Liver (tissue), 9 donors: ENCODE data around the gene PIGH. TPM values are rescaled to one million over a fixed set of nuclear protein-coding genes. Genes with fewer than 3 reads are reported as not detected.

ENCODE experiments used
- DNase-seq: peaks from one replicate; pipeline ENCODE4 v3.0.0-alpha.2; 2017; ENCODE audit warnings: low spot score
- H3K27ac ChIP-seq, 2 donors: one replicate each; pipeline ENCODE4 v1.7.0; 2013; ENCODE audit warnings: inconsistent platforms in 2 of 2, low read length in 2 of 2, control low read depth in 1 of 2, low read depth in 1 of 2, mild to moderate bottlenecking in 1 of 2
- H3K27me3 ChIP-seq, 4 donors: one replicate each; pipeline versions ENCODE4 v1.6.1 to v1.7.0; 2013; ENCODE audit warnings: low read length in 3 of 4, inconsistent platforms in 1 of 4, mild to moderate bottlenecking in 1 of 4, moderate library complexity in 1 of 4; ENCODE audit not compliant: control insufficient read depth in 4 of 4, insufficient read depth in 4 of 4
- H3K36me3 ChIP-seq, 4 donors: one replicate each; pipeline versions ENCODE4 v1.6.1 to v1.7.0; 2013; ENCODE audit warnings: low read length in 3 of 4, mild to moderate bottlenecking in 3 of 4, low read depth in 1 of 4, moderate library complexity in 1 of 4; ENCODE audit not compliant: control insufficient read depth in 4 of 4, insufficient read depth in 3 of 4
- H3K4me1 ChIP-seq, 4 donors: one replicate each; pipeline versions ENCODE4 v1.6.1 to v1.7.0; 2013; ENCODE audit warnings: low read length in 3 of 4, mild to moderate bottlenecking in 3 of 4, moderate library complexity in 1 of 4; ENCODE audit not compliant: control insufficient read depth in 4 of 4, insufficient read depth in 4 of 4
- H3K4me3 ChIP-seq, 3 donors: one replicate each; pipeline versions ENCODE4 v1.6.1 to v1.7.0; 2013; ENCODE audit warnings: low read length in 3 of 3, control low read depth in 1 of 3, low read depth in 1 of 3, mild to moderate bottlenecking in 1 of 3
- H3K9ac ChIP-seq, 2 donors: one replicate each; pipeline ENCODE4 v1.7.0; 2013; ENCODE audit warnings: low read length in 2 of 2, mild to moderate bottlenecking in 2 of 2, moderate library complexity in 2 of 2, control low read depth in 1 of 2, low read depth in 1 of 2
- H3K9me3 ChIP-seq, 4 donors: one replicate each; pipeline versions ENCODE4 v1.6.1 to v1.7.0; 2013; ENCODE audit warnings: low read length in 3 of 4; ENCODE audit not compliant: control insufficient read depth in 4 of 4
- ATF3 ChIP-seq: IDR thresholded peaks from 2 replicates; pipeline ENCODE4 v1.6.1; 2016; ENCODE audit warnings: antibody characterized with exemption
- EGR1 ChIP-seq, 2 donors: IDR thresholded peaks; 2 replicates each; pipeline ENCODE4 v1.6.1; 2016 to 2018; ENCODE audit warnings: antibody characterized with exemption in 2 of 2, low read depth in 2 of 2
- FOXA1 ChIP-seq: IDR thresholded peaks from 2 replicates; pipeline ENCODE4 v1.6.1; 2016; ENCODE audit warnings: antibody characterized with exemption
- FOXA2 ChIP-seq: IDR thresholded peaks from 2 replicates; pipeline ENCODE4 v1.6.1; 2016; ENCODE audit warnings: antibody characterized with exemption
- GABPA ChIP-seq, 2 donors: IDR thresholded peaks in 1 of 2; conservative IDR thresholded peaks in 1 of 2; 2 replicates each; pipeline ENCODE4 v1.6.1; 2016; ENCODE audit warnings: antibody characterized with exemption in 2 of 2, mild to moderate bottlenecking in 1 of 2, moderate library complexity in 1 of 2
- HNF4A ChIP-seq, 2 donors: conservative IDR thresholded peaks; 2 replicates each; pipeline ENCODE4 v1.6.1; 2016; ENCODE audit warnings: antibody characterized with exemption in 2 of 2, mild to moderate bottlenecking in 2 of 2
- HNF4G ChIP-seq: IDR thresholded peaks from 2 replicates; pipeline ENCODE4 v1.6.1; 2016; ENCODE audit warnings: antibody characterized with exemption
- JUND ChIP-seq, 2 donors: IDR thresholded peaks; 2 replicates each; pipeline ENCODE4 v1.6.1; 2016; ENCODE audit warnings: antibody characterized with exemption in 2 of 2
- MAX ChIP-seq: IDR thresholded peaks from 2 replicates; pipeline ENCODE4 v1.6.1; 2016; ENCODE audit warnings: antibody characterized with exemption
- NR2F2 ChIP-seq: IDR thresholded peaks from 2 replicates; pipeline ENCODE4 v1.6.1; 2016; ENCODE audit warnings: antibody characterized with exemption
- RAD21 ChIP-seq, 2 donors: IDR thresholded peaks; 2 replicates each; pipeline ENCODE4 v1.6.1; 2016; ENCODE audit warnings: antibody characterized with exemption in 2 of 2, mild to moderate bottlenecking in 2 of 2
- REST ChIP-seq: IDR thresholded peaks from 2 replicates; pipeline ENCODE4 v1.6.1; 2016; ENCODE audit warnings: antibody characterized with exemption, mild to moderate bottlenecking
- RXRA ChIP-seq, 2 donors: IDR thresholded peaks; 2 replicates each; pipeline ENCODE4 v1.6.1; 2017 to 2018; ENCODE audit warnings: antibody characterized with exemption in 2 of 2, mild to moderate bottlenecking in 1 of 2
- TAF1 ChIP-seq: conservative IDR thresholded peaks from 2 replicates; pipeline ENCODE4 v1.6.1; 2016; ENCODE audit warnings: antibody characterized with exemption, mild to moderate bottlenecking
- YY1 ChIP-seq: IDR thresholded peaks from 2 replicates; pipeline ENCODE4 v1.6.1; 2016; ENCODE audit warnings: antibody characterized with exemption, mild to moderate bottlenecking
- WGBS: extraction: QIAGEN DNeasy Blood & Tissue Kit; methylation state at CpG from one replicate; pipeline ENCODE4 v1.1.7; 2013; 5-methylcytosine and 5-hydroxymethylcytosine counted together
- polyA plus RNA-seq, 2 donors: library from polyadenylated mRNA; stranded (reverse) in 1 of 2; unstranded in 1 of 2; fragments of 200-250 nt in 1 of 2; fragments of >200 nt in 1 of 2; fragmentation: Nextera tagmentation in 1 of 2; extraction: Ambion mirVana in 1 of 2; gene quantifications; one replicate each; pipeline versions ENCODE4 v1.2.1 to v1.2.3, GENCODE V29; 2013 to 2015
- total RNA-seq, 2 donors: library from RNA; depleted of rRNA; stranded (reverse); fragments of >200 nt; gene quantifications; one replicate each; pipeline ENCODE4 v1.2.3, GENCODE V29; 2014
- TF ChIP-seq, protein P1 (sequence below): fragments of 150-350 bp; IDR thresholded peaks from 2 replicates; pipeline ENCODE4 v1.5.1; 2017; ENCODE audit warnings: improper control_type of control experiment, low read depth, low read length; ENCODE audit not compliant: missing input control
- TF ChIP-seq, protein P2 (sequence below): IDR thresholded peaks from 2 replicates; pipeline ENCODE4 v1.6.1; 2016; ENCODE audit warnings: antibody characterized with exemption
- donor health status: healthy.
- donor health status: healthy.
- donor health status: healthy.
- donor health status: healthy.
- donor health status: healthy.

The PIGH gene
- total and polyA plus RNA-seq, 4 donors, result 14.2 to 36.1 (median 21.7) TPM

DNA sequence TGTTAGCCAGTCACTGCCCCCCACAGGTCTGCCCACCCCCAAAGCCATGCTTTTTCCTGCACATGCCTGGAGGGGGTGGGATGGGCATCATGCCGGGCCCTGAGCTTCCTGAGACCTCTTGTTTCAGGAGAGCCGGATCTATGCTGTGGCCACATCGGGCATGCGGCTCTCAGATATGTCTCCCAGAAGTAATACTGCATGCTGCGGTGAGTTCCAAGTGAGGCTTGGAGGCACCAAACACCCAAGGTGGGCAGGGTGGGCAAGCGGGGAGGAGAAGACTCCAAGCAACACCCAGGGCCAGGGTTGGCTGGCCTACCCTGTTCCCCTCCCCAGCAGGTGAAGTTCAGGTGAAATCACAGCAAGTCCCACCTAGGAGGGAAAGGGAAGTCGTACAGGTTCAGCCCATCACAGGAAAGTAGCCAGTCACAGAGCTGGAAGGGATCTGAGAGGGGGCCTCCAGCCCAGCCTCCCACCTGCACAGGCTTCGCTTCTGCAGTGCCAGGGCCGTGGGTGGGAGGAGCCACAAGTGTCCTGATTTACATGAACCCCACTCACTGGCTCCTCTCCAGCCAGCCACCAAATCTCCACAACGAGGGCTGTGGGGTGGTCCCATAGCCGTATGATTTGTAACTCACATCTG, 30.9 kb downstream of the PIGH start:
- H3K27ac ChIP-seq, result no peak overlapping the region
- no peak overlapping the region for H3K4me3 ChIP-seq
- 84% methylated on average over 11 of the region's 11 CpGs for WGBS
- no peaks in the 10 kb centered on the region for H3K36me3 ChIP-seq
- no peaks in the 10 kb centered on the region for H3K9me3 ChIP-seq
- TF ChIP-seq HNF4G (no peak), EGR1 (IDR thresholded peaks at IDR 0.05; ENCODE audit: low read depth in 2 of 2) (no peak), RXRA (IDR thresholded peaks at IDR 0.05) (no peak), YY1 (no peak), FOXA2 (no peak), REST (no peak), ATF3 (no peak), TAF1 (no peak), JUND (IDR thresholded peaks at IDR 0.05) (no peak), HNF4A (conservative IDR thresholded peaks at IDR 0.05) (no peak), RAD21 (IDR thresholded peaks at IDR 0.05) (no peak), GABPA (IDR thresholded peaks at IDR 0.05 in 1 of 2, conservative IDR thresholded peaks at IDR 0.05 in 1 of 2) (no peak)
- TF ChIP-seq, protein P1, sequence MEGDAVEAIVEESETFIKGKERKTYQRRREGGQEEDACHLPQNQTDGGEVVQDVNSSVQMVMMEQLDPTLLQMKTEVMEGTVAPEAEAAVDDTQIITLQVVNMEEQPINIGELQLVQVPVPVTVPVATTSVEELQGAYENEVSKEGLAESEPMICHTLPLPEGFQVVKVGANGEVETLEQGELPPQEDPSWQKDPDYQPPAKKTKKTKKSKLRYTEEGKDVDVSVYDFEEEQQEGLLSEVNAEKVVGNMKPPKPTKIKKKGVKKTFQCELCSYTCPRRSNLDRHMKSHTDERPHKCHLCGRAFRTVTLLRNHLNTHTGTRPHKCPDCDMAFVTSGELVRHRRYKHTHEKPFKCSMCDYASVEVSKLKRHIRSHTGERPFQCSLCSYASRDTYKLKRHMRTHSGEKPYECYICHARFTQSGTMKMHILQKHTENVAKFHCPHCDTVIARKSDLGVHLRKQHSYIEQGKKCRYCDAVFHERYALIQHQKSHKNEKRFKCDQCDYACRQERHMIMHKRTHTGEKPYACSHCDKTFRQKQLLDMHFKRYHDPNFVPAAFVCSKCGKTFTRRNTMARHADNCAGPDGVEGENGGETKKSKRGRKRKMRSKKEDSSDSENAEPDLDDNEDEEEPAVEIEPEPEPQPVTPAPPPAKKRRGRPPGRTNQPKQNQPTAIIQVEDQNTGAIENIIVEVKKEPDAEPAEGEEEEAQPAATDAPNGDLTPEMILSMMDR, result no peak
- TF ChIP-seq, protein P2, sequence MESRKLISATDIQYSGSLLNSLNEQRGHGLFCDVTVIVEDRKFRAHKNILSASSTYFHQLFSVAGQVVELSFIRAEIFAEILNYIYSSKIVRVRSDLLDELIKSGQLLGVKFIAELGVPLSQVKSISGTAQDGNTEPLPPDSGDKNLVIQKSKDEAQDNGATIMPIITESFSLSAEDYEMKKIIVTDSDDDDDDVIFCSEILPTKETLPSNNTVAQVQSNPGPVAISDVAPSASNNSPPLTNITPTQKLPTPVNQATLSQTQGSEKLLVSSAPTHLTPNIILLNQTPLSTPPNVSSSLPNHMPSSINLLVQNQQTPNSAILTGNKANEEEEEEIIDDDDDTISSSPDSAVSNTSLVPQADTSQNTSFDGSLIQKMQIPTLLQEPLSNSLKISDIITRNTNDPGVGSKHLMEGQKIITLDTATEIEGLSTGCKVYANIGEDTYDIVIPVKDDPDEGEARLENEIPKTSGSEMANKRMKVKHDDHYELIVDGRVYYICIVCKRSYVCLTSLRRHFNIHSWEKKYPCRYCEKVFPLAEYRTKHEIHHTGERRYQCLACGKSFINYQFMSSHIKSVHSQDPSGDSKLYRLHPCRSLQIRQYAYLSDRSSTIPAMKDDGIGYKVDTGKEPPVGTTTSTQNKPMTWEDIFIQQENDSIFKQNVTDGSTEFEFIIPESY, result no peak
- no peaks in the 10 kb centered on the region for H3K27me3 ChIP-seq
- no peaks in the 10 kb centered on the region for H3K4me1 ChIP-seq
- DNase-seq, result no peak
- no peak overlapping the region for H3K9ac ChIP-seq

- WGBS, result 84% methylated on average over 3 of the region's 3 CpGs
- no peaks in the 10 kb centered on the region for H3K9me3 ChIP-seq
- H3K4me3 ChIP-seq, result no peak overlapping the region
- no peaks in the 10 kb centered on the region for H3K27me3 ChIP-seq
- DNase-seq, result no peak
- H3K36me3 ChIP-seq, result no peaks in the 10 kb centered on the region
- no peak overlapping the region for H3K27ac ChIP-seq
- no peaks in the 10 kb centered on the region for H3K4me1 ChIP-seq
- no peak overlapping the region for H3K9ac ChIP-seq
- TF ChIP-seq YY1 (no peak), MAX (no peak), JUND (IDR thresholded peaks at IDR 0.05) (no peak), TAF1 (no peak), HNF4G (no peak), ATF3 (no peak), NR2F2 (no peak), EGR1 (IDR thresholded peaks at IDR 0.05; ENCODE audit: low read depth in 2 of 2) (no peak), HNF4A (conservative IDR thresholded peaks at IDR 0.05) (no peak), RAD21 (IDR thresholded peaks at IDR 0.05) (no peak), FOXA1 (no peak)
- TF ChIP-seq, protein P1, result no peak
- TF ChIP-seq, protein P2, result no peak
These were observed 32.4 kb downstream of the PIGH start for GRCh38 chr14:67567654-67568053.
